ENCODE measurements around the gene DCAF10. TPM values are rescaled to one million over a fixed set of nuclear protein-coding genes. Genes with fewer than 3 reads are reported as not detected.

Gene DCAF10
- polyA plus RNA-seq, 1 donor from 2014 or later: 23.3 TPM

- no peaks in the 10 kb centered on the region for H3F3A ChIP-seq (ENCODE audit: insufficient read depth, low read length, poor library complexity, severe bottlenecking)
- H3K79me2 ChIP-seq (replicated peaks; ENCODE audit: insufficient read depth, low read length): peaks cover 26% of the 10 kb centered on the region
- H3K9ac ChIP-seq (ENCODE audit: low read length): peak within 1 kb of the TSS; percentile 81
- H2AFZ ChIP-seq (ENCODE audit: low read depth, low read length): peak within 1 kb of the TSS; percentile 61
- H3K9me3 ChIP-seq (ENCODE audit: low read length): no peaks in the 10 kb centered on the region
- H4K20me1 ChIP-seq (ENCODE audit: insufficient read depth): no peaks in the 10 kb centered on the region
- peak within 1 kb of the TSS; percentile 93 for H3K4me2 ChIP-seq (ENCODE audit: low read length)
- peak within 1 kb of the TSS; percentile 70 for H3K27ac ChIP-seq (ENCODE audit: low read length)
- TF ChIP-seq SMC3 (conservative IDR thresholded peaks at IDR 0.05; ENCODE audit: poor library complexity): peak; percentile 90
- peak; percentile 98 for TF ChIP-seq MXI1 (conservative IDR thresholded peaks at IDR 0.05; ENCODE audit: poor library complexity, severe bottlenecking)
- TF ChIP-seq EZH2 (IDR thresholded peaks at IDR 0.05; ENCODE audit: borderline replicate concordance, insufficient read depth, low read length, poor library complexity, severe bottlenecking): no peak
- TF ChIP-seq, protein P1, sequence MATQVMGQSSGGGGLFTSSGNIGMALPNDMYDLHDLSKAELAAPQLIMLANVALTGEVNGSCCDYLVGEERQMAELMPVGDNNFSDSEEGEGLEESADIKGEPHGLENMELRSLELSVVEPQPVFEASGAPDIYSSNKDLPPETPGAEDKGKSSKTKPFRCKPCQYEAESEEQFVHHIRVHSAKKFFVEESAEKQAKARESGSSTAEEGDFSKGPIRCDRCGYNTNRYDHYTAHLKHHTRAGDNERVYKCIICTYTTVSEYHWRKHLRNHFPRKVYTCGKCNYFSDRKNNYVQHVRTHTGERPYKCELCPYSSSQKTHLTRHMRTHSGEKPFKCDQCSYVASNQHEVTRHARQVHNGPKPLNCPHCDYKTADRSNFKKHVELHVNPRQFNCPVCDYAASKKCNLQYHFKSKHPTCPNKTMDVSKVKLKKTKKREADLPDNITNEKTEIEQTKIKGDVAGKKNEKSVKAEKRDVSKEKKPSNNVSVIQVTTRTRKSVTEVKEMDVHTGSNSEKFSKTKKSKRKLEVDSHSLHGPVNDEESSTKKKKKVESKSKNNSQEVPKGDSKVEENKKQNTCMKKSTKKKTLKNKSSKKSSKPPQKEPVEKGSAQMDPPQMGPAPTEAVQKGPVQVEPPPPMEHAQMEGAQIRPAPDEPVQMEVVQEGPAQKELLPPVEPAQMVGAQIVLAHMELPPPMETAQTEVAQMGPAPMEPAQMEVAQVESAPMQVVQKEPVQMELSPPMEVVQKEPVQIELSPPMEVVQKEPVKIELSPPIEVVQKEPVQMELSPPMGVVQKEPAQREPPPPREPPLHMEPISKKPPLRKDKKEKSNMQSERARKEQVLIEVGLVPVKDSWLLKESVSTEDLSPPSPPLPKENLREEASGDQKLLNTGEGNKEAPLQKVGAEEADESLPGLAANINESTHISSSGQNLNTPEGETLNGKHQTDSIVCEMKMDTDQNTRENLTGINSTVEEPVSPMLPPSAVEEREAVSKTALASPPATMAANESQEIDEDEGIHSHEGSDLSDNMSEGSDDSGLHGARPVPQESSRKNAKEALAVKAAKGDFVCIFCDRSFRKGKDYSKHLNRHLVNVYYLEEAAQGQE (IDR thresholded peaks at IDR 0.05; ENCODE audit: borderline replicate concordance): peak; percentile 9
- peak; percentile 74 for TF ChIP-seq EP300 (conservative IDR thresholded peaks at IDR 0.05; ENCODE audit: poor library complexity, severe bottlenecking)
- peak; percentile 81 for TF ChIP-seq RAD21 (conservative IDR thresholded peaks at IDR 0.05)
- peak; percentile 99 for TF ChIP-seq CTCF (IDR thresholded peaks at IDR 0.05; ENCODE audit: poor library complexity, severe bottlenecking)
- peak; percentile 90 for TF ChIP-seq POLR2AphosphoS5 (IDR thresholded peaks at IDR 0.05)
- peak; percentile 41 for TF ChIP-seq TAF1 (IDR thresholded peaks at IDR 0.05; ENCODE audit: low read depth)
- no peaks in the 10 kb centered on the region for H3K36me3 ChIP-seq (ENCODE audit: insufficient read depth, low read length)
- H3K27me3 ChIP-seq (ENCODE audit: insufficient read depth, low read depth, low read length): no peaks in the 10 kb centered on the region
- peak within 1 kb of the TSS; percentile 96 for H3K4me3 ChIP-seq (ENCODE audit: low read length)
- no peaks in the 10 kb centered on the region for H3K9me2 ChIP-seq (ENCODE audit: insufficient read depth, low read length)
These were observed 103.2 kb downstream of the DCAF10 start, which contains the start of gene SLC25A51 for GRCh38 chr9:37903647-37904444. Gene SLC25A51, minus strand, starts transcription at chr9:37904127. Its CDS starts 15,577 bp downstream, at chr9:37888550.

GRCh38 chr9:37904445-37905130 is 104.0 kb downstream of the DCAF10 start:
- Histone ChIP-seq H4K20me1 (ENCODE audit: insufficient read depth) (no peaks in the 10 kb centered on the region), H3K79me2 (replicated peaks; ENCODE audit: insufficient read depth, low read length) (peaks cover 26% of the 10 kb centered on the region), H3K9me3 (ENCODE audit: low read length) (no peaks in the 10 kb centered on the region), H2AFZ (ENCODE audit: low read depth, low read length) (peak overlapping the region; percentile 61), H3K9ac (ENCODE audit: low read length) (peak overlapping the region; percentile 81), H3K27ac (ENCODE audit: low read length) (no peak overlapping the region), H3K4me2 (ENCODE audit: low read length) (no peak overlapping the region), H3F3A (ENCODE audit: insufficient read depth, low read length, poor library complexity, severe bottlenecking) (no peaks in the 10 kb centered on the region), H3K9me2 (ENCODE audit: insufficient read depth, low read length) (no peaks in the 10 kb centered on the region), H3K4me3 (ENCODE audit: low read length) (peak overlapping the region; percentile 96), H3K27me3 (ENCODE audit: insufficient read depth, low read depth, low read length) (no peaks in the 10 kb centered on the region), H3K36me3 (ENCODE audit: insufficient read depth, low read length) (no peaks in the 10 kb centered on the region)
- TF ChIP-seq CTCF (IDR thresholded peaks at IDR 0.05; ENCODE audit: poor library complexity, severe bottlenecking) (no peak), TAF1 (IDR thresholded peaks at IDR 0.05; ENCODE audit: low read depth) (no peak), MXI1 (conservative IDR thresholded peaks at IDR 0.05; ENCODE audit: poor library complexity, severe bottlenecking) (no peak), EP300 (conservative IDR thresholded peaks at IDR 0.05; ENCODE audit: poor library complexity, severe bottlenecking) (no peak), POLR2AphosphoS5 (IDR thresholded peaks at IDR 0.05) (no peak), EZH2 (IDR thresholded peaks at IDR 0.05; ENCODE audit: borderline replicate concordance, insufficient read depth, low read length, poor library complexity, severe bottlenecking) (no peak), SMC3 (conservative IDR thresholded peaks at IDR 0.05; ENCODE audit: poor library complexity) (no peak), RAD21 (conservative IDR thresholded peaks at IDR 0.05) (no peak)
- TF ChIP-seq, protein P1 (IDR thresholded peaks at IDR 0.05; ENCODE audit: borderline replicate concordance): no peak

Measured in neural cell (in vitro differentiated cells).